DMS 273 treated with DMSO at 0.1 percent for 48 hours (cell line): ENCODE measurements around the gene PTPRU.

Source experiments
- DNase-seq: peaks from one replicate; lab custom pipeline; 2025; lab: John Stamatoyannopoulos, UW

Gene PTPRU

GRCh38 chr1:29245876-29246275 lies 9.6 kb downstream of the PTPRU start:
- DNase-seq: no peak

DNA sequence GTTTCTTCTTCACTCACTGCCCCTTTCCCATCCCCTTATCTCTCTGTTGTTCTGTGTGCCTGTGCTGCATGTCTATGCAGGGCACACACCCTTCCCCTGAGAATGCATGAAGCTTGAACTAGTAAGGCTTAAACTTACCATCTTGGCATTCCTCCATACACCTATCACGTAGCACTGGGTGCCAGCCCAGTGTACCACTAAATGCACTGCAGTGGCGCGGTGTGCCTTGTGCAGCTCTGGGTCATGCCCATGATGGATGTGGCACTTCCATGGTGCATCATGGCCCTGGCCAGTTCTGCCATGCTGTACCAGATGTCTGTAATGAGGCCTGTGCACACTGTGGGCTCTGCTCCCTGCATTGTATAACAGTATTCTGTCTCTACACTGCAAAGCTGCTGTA lies 10.7 kb downstream of the PTPRU start:
- DNase-seq: no peak

DNA sequence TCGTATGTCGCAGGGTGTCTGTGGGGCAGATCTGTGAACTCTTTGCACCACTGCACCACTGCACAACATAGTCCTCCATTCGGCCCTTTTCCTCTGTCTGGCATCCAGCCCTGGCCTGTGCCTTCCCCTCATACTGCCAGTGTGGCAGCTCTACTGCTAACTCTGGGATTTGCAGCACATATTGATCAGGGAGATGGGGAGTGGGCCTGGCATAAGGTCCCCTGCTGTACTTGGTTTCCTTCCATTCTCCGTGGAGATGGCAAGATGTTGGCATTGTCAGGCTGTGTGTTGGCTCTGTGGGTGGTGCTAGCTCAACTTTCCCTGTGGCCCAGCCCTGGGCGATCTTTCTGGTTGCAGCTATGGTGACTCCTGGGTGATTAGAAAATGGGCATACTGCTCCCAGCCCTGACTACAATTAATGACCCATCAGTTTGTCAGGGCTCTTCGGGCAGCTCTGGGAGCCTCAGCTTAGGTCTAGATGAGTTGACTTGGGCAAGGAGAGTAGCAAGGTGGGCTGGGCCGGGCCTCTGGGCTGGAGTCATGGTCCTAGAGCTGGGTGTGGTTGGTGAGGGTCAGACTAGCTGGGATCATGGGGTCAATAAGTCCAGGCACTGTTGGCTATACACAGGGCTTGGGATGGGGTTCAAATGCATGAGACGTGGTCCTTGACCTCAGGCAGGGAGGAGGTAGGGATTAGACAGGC lies 11.4 kb downstream of the PTPRU start:
- no peak for DNase-seq

- no peak for DNase-seq
These were observed 12.1 kb downstream of the PTPRU start for GRCh38 chr1:29248409-29248808.

GRCh38 chr1:29249170-29249691 lies 12.9 kb downstream of the PTPRU start:
- DNase-seq: no peak

DNA sequence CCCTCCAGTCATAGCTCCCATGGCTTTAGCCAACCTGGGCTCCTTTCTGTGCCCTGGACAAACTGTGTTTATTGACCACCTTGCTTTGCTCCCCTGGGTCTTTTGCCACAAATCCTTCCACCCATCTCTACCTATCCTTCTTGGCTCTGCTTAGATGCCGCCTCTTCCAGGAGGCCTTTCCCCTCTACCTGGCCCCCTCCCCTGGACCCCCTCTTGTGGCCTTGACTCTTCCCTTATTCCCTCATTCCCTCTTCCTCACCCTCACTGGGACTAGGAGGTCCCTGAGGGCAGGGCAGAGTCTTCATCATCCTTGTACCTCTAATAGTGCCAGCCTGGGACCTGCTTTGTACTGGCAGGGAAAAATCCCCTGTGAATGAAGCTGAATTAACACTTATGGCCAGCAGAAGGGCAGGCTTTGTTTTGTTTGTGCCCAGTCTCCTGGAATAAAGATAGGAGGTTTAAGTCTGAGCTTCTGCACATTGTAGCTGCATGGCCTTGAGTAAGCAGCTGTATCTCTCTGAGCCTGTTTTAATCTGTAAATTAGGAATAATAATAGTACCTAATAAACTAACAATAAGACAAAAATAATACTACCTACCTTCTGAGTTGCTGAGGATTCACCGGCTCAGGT lies 13.7 kb downstream of the PTPRU start:
- DNase-seq: no peak

DNA sequence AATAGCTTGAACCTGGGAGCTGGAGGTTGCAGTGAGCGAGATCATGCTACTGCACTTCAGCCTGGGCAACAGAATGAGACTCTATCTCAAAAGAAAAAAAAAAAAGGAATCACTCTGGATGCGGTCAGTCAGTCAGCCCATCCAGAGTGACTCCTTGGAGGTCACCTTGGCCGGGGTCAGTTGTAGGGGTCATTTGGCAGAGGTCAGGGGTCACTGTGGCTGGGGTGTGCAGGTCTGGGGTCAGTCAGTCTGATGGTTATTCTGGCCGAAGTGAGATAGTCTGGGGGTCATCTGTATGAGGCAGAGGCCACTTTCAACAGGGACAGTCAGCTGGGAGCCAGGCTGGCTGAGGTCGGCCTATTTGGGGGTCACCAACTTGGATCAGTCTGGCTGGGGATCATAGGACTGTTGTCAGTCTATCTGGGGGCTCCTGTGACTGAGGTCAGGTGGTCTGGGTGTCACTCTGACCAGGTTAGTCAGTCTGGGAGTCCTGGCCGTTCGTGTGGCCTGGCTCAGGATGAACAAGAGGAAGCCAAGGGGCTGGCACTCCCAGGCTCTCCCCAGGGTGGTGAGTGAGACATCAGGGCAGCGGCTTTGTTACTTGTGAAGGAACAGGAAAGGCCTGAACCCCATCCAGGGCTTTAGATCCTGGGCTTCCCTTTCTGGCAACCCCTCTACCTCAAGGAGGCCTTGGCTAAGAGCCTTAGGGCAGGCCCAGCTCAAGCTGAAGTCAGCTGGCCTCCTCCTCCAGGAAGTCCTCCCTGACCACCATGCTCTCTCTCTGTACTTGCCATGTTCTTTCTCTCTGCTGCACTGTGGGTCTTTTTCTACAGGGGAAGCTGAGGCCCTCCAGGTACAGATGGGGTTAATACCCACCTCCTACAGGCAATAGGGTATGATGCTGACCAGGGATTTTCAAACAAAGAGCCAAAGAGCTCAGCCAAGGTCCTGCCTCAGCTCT lies 15.1 kb downstream of the PTPRU start:
- DNase-seq: no peak

- no peak for DNase-seq
These were observed 16.9 kb downstream of the PTPRU start for GRCh38 chr1:29253180-29253579.

DNA sequence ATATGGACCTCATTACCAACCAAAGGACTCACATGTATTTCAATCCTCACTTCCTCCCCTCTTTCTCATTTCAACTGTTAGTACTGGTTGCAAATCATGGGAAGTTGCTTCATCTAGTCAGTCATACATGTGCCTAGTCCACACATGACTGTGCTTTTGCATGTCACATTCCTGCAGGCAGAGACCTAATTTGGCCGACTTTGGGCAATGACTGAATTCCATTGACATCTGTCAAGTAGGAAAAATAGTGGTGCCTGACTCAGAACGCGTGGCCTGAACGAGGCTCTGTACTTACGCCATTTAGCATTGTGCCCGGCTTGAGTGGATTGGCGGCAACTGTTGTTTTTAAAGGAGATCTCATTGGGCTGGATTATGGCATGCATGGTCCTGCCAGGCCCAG lies 18.0 kb downstream of the PTPRU start:
- DNase-seq: no peak

DNA sequence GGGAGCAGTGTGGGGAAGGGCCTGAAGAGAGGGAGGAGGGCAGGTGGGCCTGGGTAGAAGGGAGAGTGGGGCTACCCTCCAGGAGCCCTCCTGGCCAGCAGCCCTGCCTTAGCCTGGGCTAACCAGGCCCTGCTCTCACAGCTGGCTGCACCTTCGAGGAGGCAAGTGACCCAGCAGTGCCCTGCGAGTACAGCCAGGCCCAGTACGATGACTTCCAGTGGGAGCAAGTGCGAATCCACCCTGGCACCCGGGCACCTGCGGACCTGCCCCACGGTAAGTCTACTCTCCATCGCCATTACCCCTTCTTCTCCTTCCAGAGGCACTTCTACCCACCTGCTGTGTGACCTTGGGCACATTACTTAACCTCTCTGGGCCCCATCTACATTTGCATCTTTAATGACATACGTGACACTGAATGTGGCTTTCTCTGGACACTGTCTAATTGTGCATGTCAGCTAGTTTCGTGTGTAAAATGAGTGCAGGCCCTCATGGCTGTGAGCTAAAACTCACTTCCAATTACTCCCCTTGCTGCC lies 18.9 kb downstream of the PTPRU start:
- no peak for DNase-seq

DNA sequence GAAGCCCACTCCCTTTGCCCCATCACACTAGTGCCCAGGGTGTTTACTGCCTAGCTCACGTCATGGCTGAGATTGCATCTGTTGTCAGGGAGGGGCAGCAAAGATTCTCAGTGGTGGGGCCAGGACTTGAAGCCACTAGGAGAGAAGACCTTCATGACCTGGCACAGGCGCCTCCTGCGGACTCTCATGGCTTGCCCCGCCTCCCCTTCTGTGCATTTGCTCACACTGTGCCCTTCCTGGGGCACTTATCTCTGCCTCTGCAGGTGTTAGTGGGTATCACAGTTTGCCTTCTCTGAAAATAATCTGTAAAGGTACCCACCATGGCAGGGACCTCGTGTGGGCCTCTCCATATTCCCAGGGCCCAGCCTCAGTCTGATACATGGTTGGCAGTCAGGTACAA lies 20.1 kb downstream of the PTPRU start:
- DNase-seq: peak; percentile 61

GRCh38 chr1:29256979-29257804 lies 20.9 kb downstream of the PTPRU start:
- DNase-seq: no peak

- DNase-seq: no peak
These were observed 22.1 kb downstream of the PTPRU start for GRCh38 chr1:29258189-29258975.

DNA sequence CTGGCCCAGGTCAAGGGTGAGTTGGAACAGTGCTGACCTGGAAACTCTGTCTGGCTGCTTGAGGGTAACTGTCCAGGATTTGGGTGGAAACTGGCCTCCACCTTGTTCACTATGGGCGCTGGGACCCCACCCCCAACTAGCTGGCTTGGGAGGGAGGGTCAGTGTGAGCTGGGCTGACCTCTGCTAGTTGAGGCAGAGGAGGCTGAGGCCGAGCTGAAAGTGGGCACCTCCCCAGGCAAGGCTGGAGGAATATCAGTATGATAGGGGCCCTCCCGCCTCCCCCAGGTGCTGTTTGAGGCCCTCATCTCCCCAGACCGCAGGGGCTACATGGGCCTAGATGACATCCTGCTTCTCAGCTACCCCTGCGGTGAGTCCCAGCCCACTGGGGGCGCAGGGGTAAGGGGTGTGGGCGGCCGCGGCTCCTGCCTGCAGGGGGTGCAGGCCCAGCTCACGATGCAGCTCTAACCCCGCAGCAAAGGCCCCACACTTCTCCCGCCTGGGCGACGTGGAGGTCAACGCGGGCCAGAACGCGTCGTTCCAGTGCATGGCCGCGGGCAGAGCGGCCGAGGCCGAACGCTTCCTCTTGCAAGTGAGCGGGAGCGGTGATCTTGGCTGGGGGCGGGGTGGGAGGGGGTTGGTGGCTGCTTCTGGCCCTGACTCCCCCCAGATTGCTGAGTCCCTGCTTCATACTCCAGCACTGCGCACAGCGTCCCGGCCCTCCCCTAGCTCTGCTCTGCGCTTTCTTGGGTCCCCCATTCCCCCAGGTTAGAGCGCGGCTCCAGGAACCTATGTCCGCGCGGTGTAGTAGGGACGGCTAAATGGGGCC lies 22.9 kb downstream of the PTPRU start:
- DNase-seq: no peak

- no peak for DNase-seq
These were observed 23.6 kb downstream of the PTPRU start for GRCh38 chr1:29259802-29260441.

DNA sequence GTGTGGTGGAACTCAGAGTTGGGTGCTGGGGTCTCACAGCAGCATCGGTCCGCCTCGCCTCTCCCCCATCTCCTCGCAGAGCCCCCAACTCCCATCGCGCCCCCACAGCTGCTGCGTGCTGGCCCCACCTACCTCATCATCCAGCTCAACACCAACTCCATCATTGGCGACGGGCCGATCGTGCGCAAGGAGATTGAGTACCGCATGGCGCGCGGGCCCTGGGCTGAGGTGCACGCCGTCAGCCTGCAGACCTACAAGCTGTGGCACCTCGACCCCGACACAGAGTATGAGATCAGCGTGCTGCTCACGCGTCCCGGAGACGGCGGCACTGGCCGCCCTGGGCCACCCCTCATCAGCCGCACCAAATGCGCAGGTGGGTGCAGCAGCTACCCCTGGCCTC lies 24.2 kb downstream of the PTPRU start:
- DNase-seq: no peak

DNA sequence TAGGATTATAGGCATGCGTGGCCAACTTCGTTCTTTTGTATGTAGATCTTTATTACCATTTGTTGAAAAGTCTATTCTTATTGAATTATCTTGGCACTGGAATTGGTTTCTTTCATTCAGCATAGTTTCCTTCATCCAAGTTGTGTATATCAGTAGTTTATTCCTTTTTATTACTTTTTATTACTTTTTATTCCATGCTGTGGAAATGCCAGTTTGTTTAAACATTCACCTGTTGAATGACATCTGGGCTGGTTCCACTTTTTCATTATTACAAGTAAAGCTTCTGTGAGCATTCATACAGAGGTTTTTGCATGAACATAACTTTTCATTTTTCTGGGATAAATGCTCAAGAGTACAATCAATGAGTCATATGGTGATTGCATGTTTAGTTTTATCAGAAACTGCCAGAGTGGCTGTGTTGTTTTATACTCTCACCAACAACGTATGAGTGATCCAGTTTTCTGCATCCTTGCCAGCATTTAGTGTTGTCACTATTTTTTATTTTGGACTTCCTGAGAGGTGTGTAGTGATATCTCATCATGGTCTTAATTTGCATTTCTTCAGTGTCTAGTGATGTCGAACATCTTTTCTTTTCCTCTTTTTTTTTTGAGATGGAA lies 28.6 kb downstream of the PTPRU start:
- DNase-seq: no peak

DNA sequence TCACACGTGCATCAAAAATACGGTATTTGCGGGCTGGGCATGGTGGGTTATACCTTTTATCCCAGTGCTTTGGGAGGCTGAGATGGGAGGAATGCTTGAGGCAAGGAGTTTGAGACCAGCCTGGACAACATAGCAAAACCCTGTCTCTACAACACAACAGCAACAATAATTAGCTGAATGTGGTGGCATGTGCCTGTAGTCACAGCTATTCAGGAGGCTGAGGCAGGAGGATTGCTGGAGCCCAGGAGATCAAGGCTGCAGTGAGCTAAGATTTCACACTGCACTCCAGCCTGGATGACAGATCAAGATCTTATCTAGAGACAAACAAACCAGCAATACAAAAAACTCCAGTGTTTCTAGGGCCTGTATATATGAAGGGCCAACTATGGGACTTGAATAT lies 30.6 kb downstream of the PTPRU start:
- no peak for DNase-seq
